HG03064 (cell line): ENCODE results near the gene TMEM201.

Experiments used
- ATAC-seq: cut with Tn5 transposase; IDR thresholded peaks from one replicate; pipeline ENCODE4 v1.9.1; 2021; ENCODE audit warnings: low read depth; ENCODE audit not compliant: unreplicated experiment

The TMEM201 gene

DNA sequence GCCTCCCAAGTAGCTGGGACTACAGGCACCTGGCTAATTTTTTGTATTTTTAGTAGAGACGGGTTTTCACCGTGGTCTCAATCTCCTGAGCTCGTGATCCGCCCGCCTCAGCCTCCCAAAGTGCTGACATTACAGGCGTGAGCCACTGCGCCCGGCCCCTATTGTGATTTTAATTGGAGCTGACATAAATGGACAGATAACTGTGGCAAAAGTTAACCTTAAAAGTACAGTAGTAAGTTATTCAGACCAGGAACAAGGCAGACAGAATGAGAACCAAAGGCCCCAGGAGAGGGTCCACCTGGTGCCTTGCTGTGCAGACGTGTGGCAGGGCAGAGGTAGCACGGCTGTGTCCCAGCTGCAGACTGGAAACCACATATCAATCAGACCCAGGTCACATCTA lies 11.0 kb downstream of the TMEM201 start:
- no peak for ATAC-seq

DNA sequence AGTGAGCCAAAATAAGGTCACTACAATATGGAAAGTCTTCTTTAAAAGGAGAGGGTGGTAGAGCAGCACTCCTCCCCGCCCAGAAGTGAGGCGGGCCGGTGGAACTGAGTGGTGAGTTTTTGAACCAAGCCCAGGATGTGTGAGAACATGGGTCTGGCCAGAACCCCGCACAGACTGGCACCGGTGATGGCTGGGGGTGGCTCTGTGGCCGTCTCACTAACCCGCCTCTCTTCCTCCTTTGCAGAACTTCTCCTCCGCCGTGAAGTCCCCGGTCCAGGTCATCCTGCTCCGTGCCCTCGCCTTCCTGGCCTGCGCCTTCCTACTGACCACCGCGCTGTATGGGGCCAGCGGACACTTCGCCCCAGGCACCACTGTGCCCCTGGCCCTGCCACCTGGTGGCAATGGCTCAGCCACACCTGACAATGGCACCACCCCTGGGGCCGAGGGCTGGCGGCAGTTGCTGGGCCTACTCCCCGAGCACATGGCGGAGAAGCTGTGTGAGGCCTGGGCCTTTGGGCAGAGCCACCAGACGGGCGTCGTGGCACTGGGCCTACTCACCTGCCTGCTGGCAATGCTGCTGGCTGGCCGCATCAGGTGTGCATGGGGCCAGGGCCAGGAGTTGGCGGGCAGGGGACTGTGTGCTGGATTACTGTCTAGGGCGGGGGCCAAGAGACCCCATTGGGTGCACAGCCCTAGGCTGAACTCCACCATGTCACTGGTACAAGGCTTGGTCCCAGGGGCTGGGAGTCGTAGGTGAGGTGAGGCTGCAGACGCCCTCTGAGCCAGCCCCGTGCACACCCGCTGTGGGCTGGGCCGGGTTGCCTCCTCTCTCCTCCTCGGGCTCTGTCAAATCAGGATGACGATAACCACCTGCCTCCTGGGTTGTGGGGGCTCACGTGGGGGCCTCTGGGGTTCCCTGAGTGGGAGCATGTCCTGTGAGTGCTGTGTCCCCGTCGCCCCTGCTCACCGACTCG lies 12.4 kb downstream of the TMEM201 start:
- ATAC-seq = no peak

DNA sequence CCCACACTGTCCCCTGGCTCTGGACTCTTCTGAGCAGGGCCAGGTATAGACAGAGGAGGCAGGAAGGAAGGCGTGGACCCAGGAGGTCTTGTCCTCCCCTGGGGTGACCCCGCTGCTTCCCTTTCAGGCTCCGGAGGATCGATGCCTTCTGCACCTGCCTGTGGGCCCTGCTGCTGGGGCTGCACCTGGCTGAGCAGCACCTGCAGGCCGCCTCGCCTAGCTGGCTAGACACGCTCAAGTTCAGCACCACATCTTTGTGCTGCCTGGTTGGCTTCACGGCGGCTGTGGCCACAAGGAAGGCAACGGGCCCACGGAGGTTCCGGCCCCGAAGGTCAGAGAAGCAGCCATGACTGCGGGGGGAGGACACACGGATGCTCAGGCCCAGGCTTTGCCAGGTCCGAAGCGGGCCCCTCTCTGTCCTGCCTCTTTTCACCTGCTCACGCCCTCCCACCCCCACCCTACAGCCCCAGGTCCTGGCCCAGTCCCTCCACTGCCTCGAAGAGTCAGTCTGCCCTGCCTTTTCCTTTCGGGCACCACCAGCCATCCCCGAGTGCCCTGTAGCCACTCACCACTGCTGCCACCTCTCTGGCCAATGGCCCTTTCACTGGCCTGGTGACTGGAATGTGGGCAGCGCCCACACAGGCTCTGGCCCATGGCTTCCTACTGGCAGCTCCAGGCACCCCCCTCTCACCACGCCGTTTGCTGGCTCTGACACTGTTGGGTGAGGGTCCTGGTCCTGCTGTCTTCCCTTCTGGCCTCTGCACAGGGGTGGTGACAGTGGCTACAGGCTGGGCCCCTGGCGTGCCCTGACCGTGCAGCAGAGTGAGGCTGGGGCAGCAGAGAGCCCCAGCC lies 13.5 kb downstream of the TMEM201 start:
- ATAC-seq = no peak

DNA sequence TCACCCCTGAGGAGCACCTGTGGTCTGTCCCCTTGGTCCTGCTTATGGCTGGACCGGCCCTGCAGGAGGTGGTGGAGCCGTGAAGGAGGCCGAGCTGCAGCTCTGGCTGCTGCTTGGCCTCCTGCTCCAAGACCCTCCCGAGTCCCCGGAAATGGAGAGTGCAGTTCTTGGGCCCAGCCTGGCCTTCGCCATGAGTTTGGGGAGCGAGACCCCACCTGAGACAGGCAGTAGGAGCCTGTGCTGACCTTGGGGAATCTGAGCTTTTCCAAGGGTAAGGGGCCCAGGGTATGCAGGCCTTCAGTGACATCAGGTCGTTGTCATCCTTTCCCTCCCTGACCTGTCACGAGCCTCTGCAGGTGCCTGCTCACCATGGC lies 14.1 kb downstream of the TMEM201 start:
- ATAC-seq = no peak

DNA sequence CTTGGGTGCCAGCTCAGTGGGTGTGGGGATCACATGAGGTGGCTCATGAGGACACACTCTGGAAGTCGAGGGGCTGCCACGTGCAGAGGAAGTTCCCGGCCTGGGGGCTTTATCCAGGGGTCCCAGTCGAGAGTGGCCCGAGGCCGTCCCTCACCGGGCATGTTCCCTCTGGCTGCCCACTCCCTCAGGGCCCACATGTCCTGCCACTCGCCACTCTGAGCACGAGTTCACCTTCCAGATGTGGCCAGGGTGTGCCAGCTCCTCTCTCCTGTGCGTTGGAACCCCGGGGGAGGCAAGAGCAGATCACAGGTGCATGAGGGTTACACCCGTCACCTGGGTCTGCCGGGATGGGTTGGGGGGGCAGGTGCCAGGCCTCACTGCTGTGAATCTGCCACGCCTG lies 14.6 kb downstream of the TMEM201 start:
- no peak for ATAC-seq

DNA sequence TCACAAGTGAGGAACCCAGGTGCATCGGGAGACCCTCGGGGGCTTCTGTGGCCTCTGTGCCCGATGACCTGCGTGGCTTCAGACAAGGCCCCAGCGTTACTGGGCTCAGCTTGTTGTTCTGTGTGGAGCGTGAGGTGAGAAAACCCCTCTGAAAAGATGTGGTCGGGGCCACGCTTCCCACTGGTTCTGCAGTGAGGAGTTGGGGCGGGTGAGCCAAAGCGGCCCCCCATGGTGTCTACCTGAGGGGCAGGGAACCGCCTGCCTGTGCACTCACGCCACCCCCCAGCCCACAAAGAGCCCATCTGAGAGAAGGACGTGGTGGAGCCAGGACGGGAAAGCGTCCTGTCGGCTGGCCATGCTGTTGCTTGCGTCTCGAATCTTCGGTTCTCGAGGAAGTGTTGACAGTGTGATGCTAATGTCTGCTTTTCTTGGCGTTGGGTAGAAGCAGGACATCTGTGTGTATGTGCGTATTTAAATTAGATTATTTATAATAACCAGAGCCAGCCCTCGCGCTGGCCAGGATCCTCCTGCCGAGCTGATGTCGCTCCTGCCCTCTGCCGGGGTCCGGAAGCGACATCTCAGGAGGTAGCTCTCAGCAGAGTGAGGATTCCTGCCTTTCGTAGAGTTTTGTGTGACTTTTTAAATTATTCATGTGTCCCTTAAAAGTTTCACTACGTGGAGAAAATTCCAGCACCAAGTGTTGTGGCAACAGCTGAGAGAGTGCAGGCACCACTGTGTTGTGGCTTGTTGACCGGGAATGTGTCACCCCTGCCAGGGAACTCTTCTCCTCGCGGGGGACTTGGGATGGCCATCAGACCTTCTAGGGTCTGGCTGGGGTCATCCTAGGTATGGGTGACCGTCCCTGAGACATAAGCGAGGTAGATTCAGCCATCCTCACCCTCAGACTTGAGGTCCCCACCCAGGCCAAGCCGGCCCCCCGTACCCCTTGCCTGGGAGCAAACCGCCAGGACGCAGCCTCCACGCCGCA lies 15.3 kb downstream of the TMEM201 start:
- no peak for ATAC-seq

DNA sequence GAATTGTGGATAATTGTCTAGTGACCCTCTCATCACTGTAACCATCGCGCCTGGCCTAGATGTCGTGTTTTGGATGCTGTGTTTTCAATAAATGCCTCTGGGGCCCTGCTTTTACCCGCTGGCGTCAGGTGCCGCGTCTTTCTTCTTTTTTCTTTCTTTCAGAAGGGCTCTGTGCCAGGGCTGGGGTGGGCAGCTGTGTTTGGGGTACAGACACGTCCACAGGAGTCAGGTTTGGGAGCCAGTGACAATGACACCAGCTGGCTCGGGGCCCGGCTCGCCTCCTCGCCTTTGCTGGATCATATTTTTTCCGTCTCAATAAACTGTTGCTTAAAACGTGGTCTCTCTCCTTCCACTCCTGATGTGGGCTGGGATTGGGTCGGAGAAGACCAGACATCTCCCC lies 16.1 kb downstream of the TMEM201 start:
- no peak for ATAC-seq

DNA sequence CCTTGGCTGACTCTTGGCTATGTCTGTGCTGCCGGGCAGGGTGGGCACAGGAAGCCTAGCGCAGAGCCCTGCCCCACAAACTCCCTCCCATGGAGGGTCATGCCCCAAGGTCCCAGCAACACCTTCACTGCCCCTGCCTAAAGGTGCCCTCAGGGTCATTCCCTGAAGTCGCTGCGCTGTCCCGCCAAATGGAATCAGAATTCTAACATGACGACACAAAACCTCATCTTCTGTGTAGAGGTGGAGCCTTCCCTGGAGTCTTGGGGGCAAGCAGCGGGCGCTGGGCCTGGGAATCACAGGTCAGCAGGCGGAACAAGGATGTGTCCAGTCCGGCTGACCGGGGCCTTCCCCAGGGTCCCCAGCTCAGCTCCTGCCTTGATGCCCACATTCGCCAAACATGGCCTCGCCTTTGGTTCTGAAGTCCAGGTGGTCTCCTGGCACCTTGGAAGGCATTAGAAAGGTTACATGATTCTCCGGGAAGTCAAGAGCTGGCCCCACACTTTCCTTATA lies 17.3 kb downstream of the TMEM201 start:
- ATAC-seq = no peak

DNA sequence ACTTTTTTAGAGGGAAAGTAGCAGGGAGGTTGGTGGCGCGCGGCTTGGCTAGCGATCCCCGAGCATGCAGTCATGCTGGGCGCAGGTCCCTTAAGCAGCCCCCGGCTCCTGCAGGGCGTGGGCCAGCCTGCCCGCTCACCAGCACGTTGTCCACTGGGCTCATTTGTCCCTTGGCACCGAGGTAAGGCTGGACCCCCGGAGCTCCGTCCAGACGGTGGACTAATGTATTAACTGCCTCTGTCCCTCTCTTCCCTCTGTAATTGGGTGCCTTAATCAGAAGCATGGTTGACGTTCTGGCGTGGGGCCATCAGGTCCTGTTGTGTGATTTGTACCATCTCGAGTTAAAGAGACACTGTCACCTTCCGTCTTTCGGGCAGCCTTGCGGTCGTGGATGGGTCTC lies 17.7 kb downstream of the TMEM201 start:
- no peak for ATAC-seq

DNA sequence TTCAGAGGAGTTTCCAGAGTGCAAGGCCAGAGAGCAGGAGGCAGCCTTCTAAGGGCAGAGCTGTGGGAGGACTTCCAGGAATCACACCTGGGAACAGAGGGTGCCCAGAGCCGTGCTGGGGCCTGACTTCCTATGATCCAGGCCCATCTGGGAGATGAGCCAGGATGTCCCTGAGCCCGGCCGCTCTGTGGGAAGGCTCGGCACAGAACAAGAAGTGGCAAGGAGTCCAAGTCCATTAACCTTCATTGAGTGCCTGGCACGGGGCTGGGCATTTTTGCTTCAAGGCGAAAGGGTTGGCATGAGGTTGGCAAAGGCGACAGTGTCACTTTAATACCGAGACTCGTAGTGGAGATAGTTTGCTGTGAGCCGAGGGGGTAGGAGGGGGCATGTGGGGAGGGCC lies 18.2 kb downstream of the TMEM201 start:
- no peak for ATAC-seq

DNA sequence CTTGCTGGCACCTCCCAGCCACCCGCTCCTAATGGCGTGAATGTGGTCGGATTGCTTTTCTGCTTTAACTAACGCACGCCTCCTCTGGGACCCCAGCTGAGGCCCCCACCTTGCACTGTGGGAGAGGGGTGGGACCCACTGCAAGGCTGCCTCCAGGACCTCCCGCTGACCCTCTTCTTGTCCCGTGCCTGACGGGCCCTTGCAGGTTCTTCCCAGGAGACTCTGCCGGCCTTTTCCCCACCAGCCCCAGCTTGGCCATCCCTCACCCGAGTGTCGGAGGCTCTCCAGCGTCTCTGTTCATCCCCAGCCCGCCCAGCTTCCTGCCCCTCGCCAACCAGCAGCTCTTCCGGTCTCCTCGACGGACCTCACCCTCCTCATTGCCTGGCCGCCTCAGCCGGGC lies 18.6 kb downstream of the TMEM201 start:
- no peak for ATAC-seq

DNA sequence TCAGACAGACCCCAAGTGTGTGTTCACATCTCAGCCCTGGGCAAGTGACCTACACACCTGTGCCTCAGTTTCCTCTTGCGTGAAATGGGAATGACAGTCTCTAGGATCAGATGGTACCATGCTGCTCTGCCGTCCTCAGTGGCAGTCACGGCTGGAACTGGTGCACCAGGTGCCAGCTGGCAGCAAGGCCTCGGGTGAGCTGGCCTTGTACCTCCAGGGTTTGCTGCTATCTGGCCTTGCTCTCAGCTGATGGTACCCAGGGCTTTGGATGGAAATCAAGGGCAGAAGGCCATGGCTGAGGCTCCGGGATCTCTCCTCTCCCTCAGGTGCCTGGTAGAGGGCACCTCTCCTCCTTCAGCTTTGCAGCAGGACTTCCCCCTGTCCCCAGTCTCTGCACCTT lies 21.3 kb downstream of the TMEM201 start:
- ATAC-seq = no peak

DNA sequence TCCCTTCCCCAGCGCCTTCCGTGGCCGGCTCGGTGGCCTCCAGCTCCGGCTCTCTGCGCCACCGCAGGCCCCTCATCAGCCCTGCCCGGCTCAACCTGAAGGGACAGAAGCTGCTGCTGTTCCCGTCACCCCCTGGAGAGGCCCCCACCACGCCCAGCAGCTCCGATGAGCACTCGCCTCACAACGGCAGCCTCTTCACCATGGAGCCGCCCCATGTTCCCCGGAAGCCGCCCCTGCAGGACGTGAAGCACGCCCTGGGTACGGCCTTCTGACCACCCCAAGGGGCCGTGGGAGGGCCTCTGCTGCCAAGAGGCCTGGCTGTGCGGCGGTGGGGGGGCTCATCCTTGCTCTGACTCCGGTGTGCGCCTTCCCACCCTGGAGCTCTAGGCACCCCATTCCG lies 21.8 kb downstream of the TMEM201 start:
- no peak for ATAC-seq

DNA sequence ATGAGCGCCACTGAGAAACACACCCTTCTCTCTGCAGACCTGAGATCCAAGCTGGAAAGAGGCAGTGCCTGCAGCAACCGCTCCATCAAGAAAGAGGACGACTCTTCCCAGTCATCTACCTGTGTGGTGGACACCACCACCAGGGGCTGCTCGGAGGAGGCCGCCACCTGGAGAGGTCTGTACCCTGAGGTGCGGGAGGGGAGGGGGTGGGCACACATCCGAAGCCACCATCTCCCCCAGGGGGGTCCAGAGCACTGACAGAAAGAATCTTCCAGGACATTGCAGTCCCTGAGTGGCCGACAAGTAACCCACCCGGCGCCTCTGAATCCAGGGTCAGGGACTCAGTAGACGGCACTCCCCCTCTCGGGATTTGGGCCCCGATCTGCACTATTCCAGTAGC lies 23.0 kb downstream of the TMEM201 start:
- ATAC-seq = no peak

DNA sequence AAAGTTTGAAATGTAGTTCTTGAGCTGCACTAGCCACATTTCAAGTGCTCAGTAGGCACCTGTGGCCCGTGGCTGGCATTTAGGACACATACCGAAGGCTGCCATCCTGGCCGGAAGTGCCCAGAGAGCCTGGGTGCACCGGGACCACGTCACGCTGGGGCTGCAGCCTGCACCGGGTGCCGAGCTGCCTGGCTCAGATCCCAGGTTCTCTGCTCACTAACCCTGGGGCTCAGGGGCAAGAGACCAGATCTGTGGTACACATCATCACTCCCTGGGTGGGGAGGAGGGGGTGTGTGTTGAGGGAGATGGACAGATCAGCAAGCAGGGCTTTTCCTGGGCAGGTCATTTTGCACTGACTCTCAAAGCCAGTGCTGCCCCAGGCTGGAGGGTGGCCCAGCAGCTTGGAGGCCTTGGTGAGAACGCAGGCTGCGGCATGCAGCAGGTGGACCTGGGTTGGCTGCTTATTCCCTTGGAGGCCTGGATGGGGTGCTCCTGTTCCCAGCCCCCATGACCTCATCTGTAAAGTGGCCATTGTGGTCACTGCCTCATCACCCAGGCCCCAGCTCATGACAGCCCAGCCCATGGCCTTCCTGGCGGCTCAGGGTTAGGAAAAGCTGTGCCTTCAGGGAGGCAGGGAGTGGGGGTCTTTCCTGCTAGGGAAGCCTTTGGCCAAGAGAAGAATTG lies 23.6 kb downstream of the TMEM201 start:
- no peak for ATAC-seq

DNA sequence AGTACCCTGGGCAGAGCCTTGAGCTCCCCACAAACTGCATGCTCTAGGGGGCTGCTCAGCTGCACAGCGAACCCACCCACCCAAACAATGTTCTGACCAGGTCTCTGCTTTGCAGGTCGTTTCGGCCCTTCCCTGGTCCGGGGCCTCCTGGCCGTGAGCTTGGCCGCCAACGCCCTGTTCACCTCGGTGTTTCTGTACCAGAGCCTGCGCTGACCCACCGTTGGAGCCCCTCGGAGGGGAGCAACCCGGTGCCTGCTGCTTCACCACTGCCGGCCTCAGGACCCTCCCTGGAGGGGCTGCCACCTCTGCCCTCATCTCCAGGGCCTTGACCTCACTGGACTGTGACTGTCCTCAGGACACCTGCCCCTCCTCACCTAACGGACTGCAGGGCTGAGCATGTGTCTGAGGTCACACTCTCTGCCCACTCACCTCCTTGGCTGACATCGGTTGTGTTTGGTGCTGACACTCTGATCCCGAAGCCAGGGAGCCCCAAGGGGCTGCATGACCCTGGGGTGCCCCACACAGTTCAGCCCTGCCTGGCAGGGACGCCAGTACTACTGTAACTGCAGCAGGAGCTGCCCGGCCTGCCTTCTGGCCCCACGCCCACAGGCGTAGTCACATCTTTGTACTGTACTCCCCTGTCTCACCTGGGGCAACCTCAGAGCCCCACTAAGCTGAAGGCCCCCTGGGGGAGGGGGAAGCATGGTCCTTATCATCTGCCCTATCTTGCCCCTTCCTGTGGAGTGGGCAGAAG lies 24.3 kb downstream of the TMEM201 start:
- ATAC-seq = no peak

DNA sequence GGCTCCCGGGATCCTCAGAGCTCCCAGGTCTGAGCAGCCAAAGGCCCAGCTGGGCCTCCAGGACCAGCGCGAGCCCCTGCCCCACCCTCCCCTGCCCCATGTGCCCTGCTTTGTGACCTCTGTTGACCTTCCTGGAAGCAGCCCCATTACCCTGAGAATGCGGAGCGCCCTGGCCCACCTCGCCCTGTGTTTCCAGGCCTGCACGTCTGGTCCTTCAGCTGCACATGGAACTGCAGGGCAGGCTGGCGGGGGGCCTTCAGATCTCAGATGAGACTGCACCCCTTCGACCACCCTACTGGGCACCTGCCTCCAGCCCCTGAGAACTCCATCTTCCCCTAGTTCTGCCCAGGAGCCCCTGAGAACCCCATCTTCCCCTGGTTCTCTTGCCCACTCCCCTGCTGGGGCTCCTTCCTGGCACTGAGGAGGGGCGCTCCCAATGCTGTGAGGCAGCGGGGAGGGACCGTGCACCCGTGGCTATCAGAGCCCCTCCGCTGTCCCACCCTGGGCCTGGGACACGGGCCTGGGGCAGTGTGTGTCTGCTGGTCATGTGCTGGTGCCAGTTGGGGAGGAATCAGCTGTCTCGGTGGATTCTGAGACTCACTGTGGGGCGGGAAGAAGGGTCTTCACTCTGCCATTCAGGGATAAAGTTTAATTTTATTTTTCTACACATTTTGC lies 25.1 kb downstream of the TMEM201 start:
- no peak for ATAC-seq

DNA sequence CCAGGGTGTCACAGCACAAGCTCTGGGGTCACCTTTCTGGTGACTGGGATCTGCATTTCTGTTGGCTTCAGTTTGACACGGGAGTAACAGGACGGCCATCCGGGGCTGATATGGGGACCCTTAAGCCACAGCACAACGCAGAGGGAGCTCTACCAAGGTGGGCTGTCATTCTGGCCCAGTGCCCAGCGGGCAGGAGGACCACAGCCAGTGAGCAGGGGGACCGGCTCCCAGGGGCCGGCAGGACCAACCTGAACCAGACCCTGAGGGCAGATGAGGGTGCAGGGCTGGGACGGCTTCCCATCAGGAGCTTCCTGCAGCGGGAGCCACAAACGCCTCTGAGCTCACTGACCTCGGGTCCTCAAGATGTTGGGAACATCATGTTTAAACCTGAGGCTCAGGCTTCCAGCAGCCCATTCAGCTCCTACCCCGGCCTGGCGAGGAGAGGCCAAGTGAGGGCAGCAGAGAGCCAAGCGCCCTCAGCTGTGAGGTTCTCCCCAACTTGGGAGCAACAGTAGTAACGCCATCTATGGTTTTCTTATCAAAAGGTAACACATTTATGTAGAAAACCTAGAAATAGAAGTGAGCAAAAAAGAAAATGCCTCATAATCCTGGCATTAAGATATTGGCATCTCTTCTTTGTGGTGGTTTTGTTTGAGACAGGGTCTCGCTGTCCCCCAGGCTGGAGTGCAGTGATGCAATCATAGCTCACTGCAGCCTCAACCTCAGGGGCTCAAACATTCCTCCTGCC lies 26.8 kb downstream of the TMEM201 start:
- no peak for ATAC-seq
